IMR-90 (cell line): ENCODE results near the gene ZFHX3. TPM values are rescaled to one million over a fixed set of nuclear protein-coding genes. Genes with fewer than 3 reads are reported as not detected.

Experiments used
- ATAC-seq: fragments of 200-7000 bp; cut with Tn5 transposase; 2 replicates; pipeline ENCODE4 v1.9.1; 2020; ENCODE audit warnings: low read depth, mild to moderate bottlenecking, moderate library complexity
- BruUV-seq: library from RNA; stranded (reverse); fragments of 400-500 nt; replicated peaks from 2 replicates; lab custom pipeline; 2021; lab: Mats Ljungman, UMichigan
- CTCF ChIA-PET: fragments of 300-600 bp; formaldehyde crosslinking; extraction: SDS; loops from one replicate; lab custom pipeline; 2021; ENCODE audit warnings: antibody characterized with exemption; lab: Yijun Ruan, JAX
- POLR2A ChIA-PET: fragments of 300-600 bp; sonication (Branson Sonifier 250); formaldehyde crosslinking; loops from one replicate; lab custom pipeline; 2022; ENCODE audit warnings: antibody characterized with exemption; ENCODE audit not compliant: unreplicated experiment; lab: Charles Lee
- DNase-seq: peaks from one replicate; pipeline ENCODE4 v3.0.0; 2013
- H2AFZ ChIP-seq: replicated peaks from 2 replicates; pipeline ENCODE3; 2013; ENCODE audit warnings: low read length, mild to moderate bottlenecking; ENCODE audit not compliant: poor library complexity
- H2AK5ac ChIP-seq: 2 replicates; pipeline ENCODE4 v1.6.1; 2013; ENCODE audit warnings: low read depth, low read length, inconsistent platforms
- H2AK9ac ChIP-seq: replicated peaks from 2 replicates; pipeline ENCODE3; 2013; ENCODE audit warnings: mild to moderate bottlenecking, low read depth, low read length, moderate library complexity; ENCODE audit not compliant: poor library complexity
- H2BK120ac ChIP-seq: 2 replicates; pipeline ENCODE4 v1.6.1; 2013; ENCODE audit warnings: low read depth, low read length, inconsistent platforms
- H2BK15ac ChIP-seq: 3 replicates; pipeline ENCODE4 v1.6.1; 2013; ENCODE audit warnings: low read depth, low read length, inconsistent platforms
- H2BK20ac ChIP-seq: 2 replicates; pipeline ENCODE4 v1.6.1; 2013; ENCODE audit warnings: low read depth, mild to moderate bottlenecking, inconsistent platforms, low read length, moderate library complexity
- H2BK5ac ChIP-seq: 2 replicates; pipeline ENCODE4 v1.6.1; 2013; ENCODE audit warnings: mild to moderate bottlenecking, low read depth, low read length, inconsistent platforms; ENCODE audit not compliant: poor library complexity, severe bottlenecking
- H3K14ac ChIP-seq: replicated peaks from 2 replicates; pipeline ENCODE4 v1.6.1; 2013; ENCODE audit warnings: low read depth, low read length, inconsistent platforms
- H3K18ac ChIP-seq: 2 replicates; pipeline ENCODE4 v1.6.1; 2013; ENCODE audit warnings: low read depth, low read length, control low read depth
- H3K23ac ChIP-seq: 2 replicates; pipeline ENCODE4 v1.6.1; 2013; ENCODE audit warnings: low read depth, low read length, inconsistent platforms
- H3K27ac ChIP-seq: 2 replicates; pipeline ENCODE4 v1.5.1; 2013; ENCODE audit warnings: mild to moderate bottlenecking, control low read depth, low read length; ENCODE audit not compliant: insufficient read depth
- H3K27me3 ChIP-seq: 2 replicates; pipeline ENCODE4 v1.6.1; 2013; ENCODE audit warnings: low read length; ENCODE audit not compliant: control insufficient read depth, insufficient read depth
- H3K36me3 ChIP-seq: 2 replicates; pipeline ENCODE4 v1.6.1; 2013; ENCODE audit warnings: low read length, mixed read lengths; ENCODE audit not compliant: control insufficient read depth, insufficient read depth
- H3K4ac ChIP-seq: 2 replicates; pipeline ENCODE4 v1.6.1; 2013; ENCODE audit warnings: low read depth, low read length, inconsistent platforms
- H3K4me1 ChIP-seq: 2 replicates; pipeline ENCODE4 v1.6.1; 2013; ENCODE audit warnings: low read length, mixed read lengths; ENCODE audit not compliant: control insufficient read depth, insufficient read depth
- H3K4me2 ChIP-seq: 2 replicates; pipeline ENCODE4 v1.6.1; 2013; ENCODE audit warnings: low read depth, mild to moderate bottlenecking, control low read depth, low read length, moderate library complexity
- H3K4me3 ChIP-seq: 2 replicates; pipeline ENCODE4 v1.5.1; 2013; ENCODE audit warnings: low read depth, mild to moderate bottlenecking, control low read depth, low read length, moderate library complexity; ENCODE audit not compliant: insufficient read depth
- H3K56ac ChIP-seq: 2 replicates; pipeline ENCODE4 v1.6.1; 2013; ENCODE audit warnings: low read length, inconsistent platforms; ENCODE audit not compliant: insufficient read depth; ENCODE audit errors: extremely low read depth
- H3K79me1 ChIP-seq, 2 experiments: 2 replicates each; pipeline ENCODE4 v1.6.1; 2013; ENCODE audit warnings: low read length in 2 of 2, inconsistent platforms in 1 of 2, low read depth in 1 of 2
- H3K9ac ChIP-seq: 2 replicates; pipeline ENCODE4 v1.6.1; 2013; ENCODE audit warnings: low read depth, low read length, control low read depth
- H3K9me1 ChIP-seq: 2 replicates; pipeline ENCODE4 v1.6.1; 2013; ENCODE audit warnings: low read length, inconsistent platforms; ENCODE audit not compliant: insufficient read depth
- H3K9me3 ChIP-seq: 2 replicates; pipeline ENCODE4 v1.6.1; 2013; ENCODE audit warnings: low read length; ENCODE audit not compliant: control insufficient read depth, insufficient read depth
- H4K20me1 ChIP-seq: 2 replicates; pipeline ENCODE4 v1.6.1; 2013; ENCODE audit warnings: low read length, inconsistent platforms; ENCODE audit not compliant: insufficient read depth
- H4K5ac ChIP-seq: 2 replicates; pipeline ENCODE4 v1.6.1; 2013; ENCODE audit warnings: mild to moderate bottlenecking, low read depth, low read length, control low read depth
- H4K8ac ChIP-seq, 2 experiments: 2 replicates each; pipeline ENCODE4 v1.6.1; 2013; ENCODE audit warnings: low read depth in 2 of 2, low read length in 2 of 2, control low read depth in 1 of 2, inconsistent platforms in 1 of 2
- H4K91ac ChIP-seq: 2 replicates; pipeline ENCODE4 v1.6.1; 2013; ENCODE audit warnings: low read depth, low read length, inconsistent platforms; ENCODE audit not compliant: insufficient read depth
- BHLHE40 ChIP-seq: fragments of 150-350 bp; IDR thresholded peaks from 2 replicates; pipeline ENCODE4 v1.6.1; 2016; ENCODE audit warnings: mild to moderate bottlenecking, low read depth, low read length
- CEBPB ChIP-seq: IDR thresholded peaks from 2 replicates; pipeline ENCODE4 v1.6.1; 2012; ENCODE audit warnings: low read depth, low read length, improper control_type of control experiment
- CHD1 ChIP-seq: IDR thresholded peaks from 2 replicates; pipeline ENCODE4 v1.6.1; 2012; ENCODE audit warnings: low read depth, low read length, improper control_type of control experiment
- CTCF ChIP-seq: conservative IDR thresholded peaks from 2 replicates; pipeline ENCODE4 v1.5.1; 2012; ENCODE audit warnings: mild to moderate bottlenecking, low read depth, low read length, improper control_type of control experiment
- ELK1 ChIP-seq: fragments of 150-350 bp; IDR thresholded peaks from 2 replicates; pipeline ENCODE4 v1.6.1; 2016; ENCODE audit warnings: low read depth, mild to moderate bottlenecking, low read length, moderate library complexity, borderline replicate concordance
- FOS ChIP-seq: fragments of 150-350 bp; IDR thresholded peaks from 2 replicates; pipeline ENCODE4 v1.6.1; 2016; ENCODE audit warnings: low read depth, low read length
- MAFK ChIP-seq: IDR thresholded peaks from 2 replicates; pipeline ENCODE4 v1.6.1; 2012; ENCODE audit warnings: low read depth, low read length, improper control_type of control experiment
- MAZ ChIP-seq: IDR thresholded peaks from 2 replicates; pipeline ENCODE4 v1.6.1; 2012; ENCODE audit warnings: low read depth, mild to moderate bottlenecking, low read length, improper control_type of control experiment, moderate library complexity, borderline replicate concordance
- MXI1 ChIP-seq: IDR thresholded peaks from 2 replicates; pipeline ENCODE4 v1.6.1; 2012; ENCODE audit warnings: low read depth, mild to moderate bottlenecking, low read length, moderate library complexity, borderline replicate concordance
- NFE2L2 ChIP-seq: fragments of 150-350 bp; IDR thresholded peaks from 2 replicates; pipeline ENCODE4 v1.6.1; 2016; ENCODE audit warnings: low read depth, mild to moderate bottlenecking, low read length
- POLR2A ChIP-seq: IDR thresholded peaks from 2 replicates; pipeline ENCODE4 v1.6.1; 2012; ENCODE audit warnings: mild to moderate bottlenecking, low read depth, low read length
- RAD21 ChIP-seq: IDR thresholded peaks from 2 replicates; pipeline ENCODE4 v1.6.1; 2012; ENCODE audit warnings: low read length, improper control_type of control experiment
- RCOR1 ChIP-seq: IDR thresholded peaks from 2 replicates; pipeline ENCODE4 v1.6.1; 2012; ENCODE audit warnings: mild to moderate bottlenecking, low read length, improper control_type of control experiment; ENCODE audit not compliant: insufficient replicate concordance
- RFX5 ChIP-seq: IDR thresholded peaks from 2 replicates; pipeline ENCODE4 v1.8.0; 2012; ENCODE audit warnings: low read depth, mild to moderate bottlenecking, low read length, moderate library complexity
- SMC3 ChIP-seq: fragments of 150-350 bp; IDR thresholded peaks from 2 replicates; pipeline ENCODE4 v1.6.1; 2016; ENCODE audit warnings: low read depth, mild to moderate bottlenecking, antibody characterized with exemption, low read length, moderate library complexity
- USF2 ChIP-seq: fragments of 150-350 bp; IDR thresholded peaks from 2 replicates; pipeline ENCODE4 v1.6.1; 2017; ENCODE audit warnings: mild to moderate bottlenecking, antibody characterized with exemption, low read length, low read depth
- WGBS, 2 experiments: methylation state at CpG; one replicate each; pipeline versions ENCODE4 v1.1.5 to v1.1.7; 2013; ENCODE audit warnings: missing lambda C conversion rate in 2 of 2; ENCODE audit not compliant: insufficient read length in 1 of 2; ENCODE audit errors: extremely low coverage in 2 of 2; 5-methylcytosine and 5-hydroxymethylcytosine counted together
- dilution Hi-C: fragments of 300-500 bp; cut with HindIII; formaldehyde crosslinking; loops from one replicate; pipeline ENCODE4 v1.14.3; 2018; ENCODE audit warnings: low sequenced_read_pairs; ENCODE audit not compliant: unreplicated experiment
- in situ Hi-C: fragments of 300-500 bp; cut with MboI; formaldehyde crosslinking; loops from 3 replicates; pipeline ENCODE4 v1.14.3; 2019; ENCODE audit warnings: low sequenced_read_pairs, inconsistent platforms, mixed read lengths
- intact Hi-C: fragments of 100-400 bp; cut with micrococcal nuclease; formaldehyde crosslinking; loops from 2 replicates; pipeline ENCODE4 v1.10.0; 2022
- polyA plus RNA-seq, 3 experiments: library from polyadenylated mRNA; depleted of rRNA; stranded (reverse); fragments of >200 nt; gene quantifications; 2 replicates each; pipeline ENCODE4 v1.2.3, GENCODE V29; 2012; ENCODE audit warnings: low replicate concordance in 1 of 3
- total RNA-seq: library from RNA; depleted of rRNA; stranded (reverse); fragments of >200 nt; gene quantifications from 2 replicates; pipeline ENCODE4 v1.2.3, GENCODE V29; 2012

ZFHX3 gene
- total and polyA plus RNA-seq, 2 of the 4 experiments (the other 2 are of a cell fraction): 1.4 to 1.7 TPM

- CTCF ChIA-PET: interaction anchor here (0.5 to 1.8 kb wide), 6 partner anchors 36 to 554 kb away, joined by 3 to 7 read pairs (median 3); no protein-coding TSS in a partner anchor
- BruUV-seq: no TSS peak
- no peak overlapping the region; the same call in 1 of the 2 replicates for H3K18ac ChIP-seq
- no peak overlapping the region for H2AK5ac ChIP-seq
- no peak for TF ChIP-seq CEBPB
- no peak for TF ChIP-seq POLR2A
- no peak for TF ChIP-seq CHD1
- no peak for TF ChIP-seq ELK1
- TF ChIP-seq RAD21: no peak
- TF ChIP-seq SMC3: no peak
- no peak for TF ChIP-seq MAZ
- TF ChIP-seq USF2: no peak
- no peak for TF ChIP-seq RFX5
- TF ChIP-seq FOS: no peak
- TF ChIP-seq RCOR1: no peak
- no peak for TF ChIP-seq BHLHE40
- no peak for TF ChIP-seq MAFK
- TF ChIP-seq NFE2L2: no peak
- TF ChIP-seq CTCF: no peak
- no peak for TF ChIP-seq MXI1
- no peaks in the 10 kb centered on the region for H4K20me1 ChIP-seq
- 33% methylated on average over 1 of the region's 6 CpGs; no CpG with 5 or more reads in 1 of the 2 experiments for WGBS, 2 experiments
- H4K8ac ChIP-seq: no peak overlapping the region
- H3K27ac ChIP-seq: no peak overlapping the region
- no peak overlapping the region for H3K9ac ChIP-seq
- H2BK5ac ChIP-seq: peak overlapping the region; percentile 99
- intact Hi-C loops (loop anchor here (2.0 to 10.0 kb wide), 7 partner anchors 124 to 930 kb away; no protein-coding TSS in a partner anchor), dilution Hi-C loops (no loop called here), in situ Hi-C loops (loop anchor here (10.0 to 25.0 kb wide), 2 partner anchors 210 to 1233 kb away; partner anchors contain the start of gene PSMD7)
- H3K56ac ChIP-seq: no peak overlapping the region
- no peak overlapping the region for H2AFZ ChIP-seq
- no peak overlapping the region for H3K23ac ChIP-seq
- ATAC-seq (no peak), DNase-seq (no peak)
- no peak overlapping the region for H3K14ac ChIP-seq
- H3K27me3 ChIP-seq: no peaks in the 10 kb centered on the region
- no peaks in the 10 kb centered on the region for H3K36me3 ChIP-seq
- no peak overlapping the region for H2BK120ac ChIP-seq
- H2BK20ac ChIP-seq: no peak overlapping the region
- H2BK15ac ChIP-seq: 0 out of 3 replicates have a peak overlapping the region, but pooled peaks have one; percentile 66
- no peaks in the 10 kb centered on the region for H3K9me1 ChIP-seq
- H3K79me1 ChIP-seq: peaks cover 19 to 57% of the 10 kb centered on the region in 2 experiments; a peak in 3 of 4 replicates
- peak overlapping the region; percentile 99 for H3K4me2 ChIP-seq
- H3K4ac ChIP-seq: no peak overlapping the region
- H3K4me1 ChIP-seq: peaks cover 33% of the 10 kb centered on the region
- H4K91ac ChIP-seq: no peak overlapping the region
- POLR2A ChIA-PET: interaction anchor here (0.6 to 0.9 kb wide), 3 partner anchors 135 to 961 kb away, joined by 6 to 7 read pairs (median 6); partner anchors contain the start of genes DHX38 and TXNL4B
- H4K5ac ChIP-seq: no peak overlapping the region
- H3K4me3 ChIP-seq: no peak overlapping the region
- no peaks in the 10 kb centered on the region for H3K9me3 ChIP-seq
- H2AK9ac ChIP-seq: no peak overlapping the region
These were observed 6.5 kb upstream of the ZFHX3 start for GRCh38 chr16:73054498-73054812.
